GM15510 (cell line): ENCODE results near the gene ZNF488.

ENCODE experiments used
- POLR2A ChIP-seq: IDR thresholded peaks from 3 replicates; pipeline ENCODE4 v1.6.1; 2011; ENCODE audit warnings: borderline replicate concordance; ENCODE audit not compliant: insufficient read length; ENCODE audit errors: extremely low read depth

The ZNF488 gene

DNA sequence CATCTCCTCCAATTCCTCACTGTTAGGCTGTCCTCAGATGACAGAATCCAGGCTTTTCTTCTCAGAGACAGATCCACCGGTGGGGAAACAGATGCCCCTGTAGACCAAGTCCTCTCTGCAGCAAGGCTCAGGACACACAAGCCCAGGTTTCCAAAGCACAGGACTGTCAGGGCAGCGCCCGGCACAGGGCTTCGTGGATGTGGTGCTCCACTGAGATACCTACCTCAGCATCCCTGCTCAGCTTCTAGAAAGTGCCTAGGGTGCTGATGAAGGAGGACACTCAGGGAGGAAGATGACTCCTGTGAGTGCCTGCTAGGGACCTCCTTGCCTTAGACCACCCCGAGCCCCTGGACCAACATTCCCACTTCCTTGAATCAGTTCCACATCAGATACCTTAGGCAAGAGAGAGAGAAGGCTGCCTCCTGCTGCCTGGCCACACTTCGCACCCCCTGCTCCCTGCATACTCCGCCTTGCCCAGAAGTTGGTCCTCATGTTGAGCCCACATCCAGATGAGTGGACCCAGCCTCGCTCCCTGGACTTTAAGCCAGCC lies 44.8 kb downstream of the ZNF488 start:
- TF ChIP-seq POLR2A, result no peak

DNA sequence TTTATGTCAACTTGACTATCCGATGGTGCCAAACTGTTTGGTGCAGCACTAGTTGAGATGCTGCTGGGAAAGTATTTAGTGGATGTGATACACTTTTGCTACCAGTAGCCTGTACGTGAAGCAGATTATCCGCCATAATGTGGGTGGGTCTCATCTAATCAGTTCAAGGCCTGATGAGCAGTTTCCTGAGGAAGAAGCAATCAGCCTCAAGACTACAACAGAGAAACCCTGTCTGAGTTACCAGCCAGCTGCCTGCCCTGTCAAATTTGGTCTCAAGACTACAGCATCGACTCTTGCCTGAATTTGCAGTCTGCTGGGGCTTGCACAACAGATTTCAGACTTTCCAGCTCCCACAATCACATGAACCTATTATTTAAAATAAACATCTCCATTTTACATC lies 46.8 kb downstream of the ZNF488 start:
- TF ChIP-seq POLR2A, result no peak

DNA sequence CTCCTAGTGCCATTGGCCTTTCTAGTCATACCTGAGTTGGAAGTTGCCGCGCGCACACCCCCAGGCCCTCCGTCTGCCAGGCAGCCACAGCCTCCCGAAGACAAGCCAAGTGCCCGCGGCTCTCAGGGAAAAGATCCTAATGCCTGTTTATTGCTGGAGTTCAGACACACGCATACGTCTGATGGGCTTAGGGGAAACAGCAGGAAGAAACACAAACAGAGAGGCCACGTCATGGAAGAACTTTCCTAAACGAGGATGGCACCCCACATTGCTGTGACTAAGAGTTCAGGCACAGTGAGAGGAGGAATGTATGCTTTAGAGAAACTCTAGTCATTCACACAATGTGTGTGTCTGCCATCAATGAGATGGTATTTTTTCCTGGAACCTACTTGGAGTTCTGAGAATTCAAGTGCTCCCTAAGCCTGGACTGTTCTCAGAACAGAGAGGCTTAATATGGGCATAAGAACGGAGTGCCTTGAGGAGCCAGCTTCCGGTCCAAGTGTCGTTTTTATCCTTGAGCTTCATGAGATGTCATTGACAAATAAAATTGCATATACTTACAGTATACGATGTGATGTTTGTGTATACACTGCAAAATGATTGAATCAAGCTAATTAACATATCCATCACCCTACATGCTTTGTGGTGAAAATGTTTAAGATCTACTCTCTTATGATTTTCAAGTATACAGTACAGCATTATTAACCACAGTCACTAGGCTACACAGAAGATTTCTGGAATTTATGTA lies 47.5 kb downstream of the ZNF488 start:
- no peak for TF ChIP-seq POLR2A

DNA sequence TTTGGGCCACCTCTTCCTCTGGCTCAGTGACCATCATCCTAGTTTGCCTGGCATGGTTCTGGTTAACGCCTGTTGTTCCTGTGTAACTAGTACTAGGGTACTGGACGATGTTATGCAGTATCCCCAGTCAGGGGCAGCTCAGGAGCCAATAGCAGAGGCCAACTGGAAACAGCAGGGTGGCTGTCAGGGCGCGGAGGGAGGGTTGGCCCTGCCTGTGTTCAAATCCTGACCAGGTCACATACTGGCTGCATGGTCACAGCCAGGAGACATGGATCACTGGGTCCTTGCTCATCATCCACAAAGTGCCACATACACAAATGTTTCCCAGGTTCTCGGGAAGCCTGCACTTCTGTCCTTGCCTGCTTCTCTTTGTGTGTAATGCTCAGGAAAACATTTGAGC lies 48.2 kb downstream of the ZNF488 start:
- TF ChIP-seq POLR2A, result no peak

DNA sequence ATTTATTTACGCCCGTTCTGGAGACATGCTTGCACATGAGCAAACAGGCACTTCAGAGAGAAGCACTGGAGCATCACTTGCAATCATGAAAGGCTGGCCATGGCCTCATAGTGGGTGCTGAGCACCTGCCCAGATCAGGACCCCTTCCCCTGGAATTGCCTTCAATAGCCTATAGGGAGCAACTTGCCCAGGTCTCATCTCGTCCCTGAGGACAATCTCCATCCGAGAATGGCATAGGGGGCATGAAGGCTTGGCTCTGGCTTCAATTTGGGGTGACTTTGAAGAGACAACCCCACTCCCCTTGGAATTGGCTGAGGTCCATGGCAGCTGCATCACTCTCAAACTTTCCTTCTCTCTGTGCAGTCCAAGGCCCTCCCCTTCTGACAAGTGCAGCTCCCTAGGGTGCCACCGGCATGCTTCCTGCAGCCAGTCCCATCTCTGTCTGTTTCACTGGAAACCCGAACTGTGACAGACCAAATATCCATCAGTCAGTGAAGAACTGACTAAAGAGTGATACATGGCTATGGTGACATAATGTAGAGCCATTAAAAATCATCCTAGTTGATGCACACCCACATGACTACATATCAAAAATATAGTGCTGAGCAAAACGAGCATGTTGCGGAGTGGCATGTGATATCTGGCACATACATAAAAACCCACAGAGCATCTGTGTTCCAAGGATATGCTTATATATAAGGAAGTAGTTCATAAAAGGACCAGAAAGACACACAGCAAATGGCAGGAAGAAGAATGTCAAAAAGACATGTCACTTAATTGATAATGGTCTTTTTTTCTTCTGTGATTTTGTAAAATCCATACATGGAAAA lies 49.4 kb downstream of the ZNF488 start:
- no peak for TF ChIP-seq POLR2A

DNA sequence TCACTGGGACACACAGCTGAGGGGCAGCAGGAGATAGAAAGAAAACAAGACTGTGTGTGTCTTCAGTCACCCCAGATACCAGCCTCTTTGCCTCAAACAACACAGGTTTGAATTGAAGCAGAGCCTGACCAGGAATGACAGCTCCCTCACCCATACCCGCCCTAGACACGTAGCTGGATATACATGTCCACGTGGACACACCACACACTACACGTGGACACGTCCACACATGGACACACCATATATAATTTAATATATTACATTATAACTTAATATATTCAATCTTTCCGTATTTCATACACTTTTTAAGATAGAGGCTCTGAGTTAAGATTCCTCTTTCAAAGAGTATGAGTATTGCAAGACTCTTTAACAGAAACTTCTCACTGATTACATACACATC lies 50.6 kb downstream of the ZNF488 start:
- TF ChIP-seq POLR2A, result no peak

DNA sequence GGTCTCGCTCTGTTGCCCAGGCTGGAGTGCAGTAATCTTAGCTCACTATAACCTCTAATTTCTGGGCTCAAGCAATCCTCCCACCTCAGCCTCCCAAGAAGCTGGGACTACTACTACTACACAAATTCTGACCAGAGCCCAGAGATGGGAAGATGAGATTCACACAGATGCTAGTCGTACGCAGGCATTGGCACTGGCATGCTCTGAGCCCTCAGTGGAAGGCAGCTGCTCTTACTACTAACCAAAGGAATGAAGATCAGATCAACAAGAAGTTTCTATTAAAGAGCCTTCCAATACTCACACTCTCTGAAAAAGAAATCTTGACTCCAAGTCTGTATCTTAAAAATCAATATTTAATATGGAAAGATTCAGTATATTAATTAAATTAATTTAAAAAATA lies 51.1 kb downstream of the ZNF488 start:
- TF ChIP-seq POLR2A, result no peak

DNA sequence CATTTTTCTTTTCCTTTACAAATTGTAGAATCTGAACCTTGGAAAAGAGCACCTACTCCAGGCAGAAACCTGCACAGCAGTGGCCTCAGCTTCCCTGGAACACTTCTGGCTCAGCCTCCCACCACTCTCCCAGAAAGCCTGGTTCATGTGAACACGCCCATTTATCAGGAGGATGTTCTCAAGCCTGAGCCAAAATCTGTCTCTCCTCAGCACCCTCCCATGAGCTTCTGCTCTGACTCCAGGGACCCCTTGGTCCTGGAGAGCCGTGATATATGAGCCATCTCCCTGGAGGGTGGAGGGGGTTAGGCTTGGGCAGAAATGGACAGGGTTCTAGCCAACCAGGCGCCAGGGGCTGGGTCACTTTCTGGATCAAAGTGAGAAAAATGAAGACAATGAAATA lies 51.7 kb downstream of the ZNF488 start:
- TF ChIP-seq POLR2A, result no peak

DNA sequence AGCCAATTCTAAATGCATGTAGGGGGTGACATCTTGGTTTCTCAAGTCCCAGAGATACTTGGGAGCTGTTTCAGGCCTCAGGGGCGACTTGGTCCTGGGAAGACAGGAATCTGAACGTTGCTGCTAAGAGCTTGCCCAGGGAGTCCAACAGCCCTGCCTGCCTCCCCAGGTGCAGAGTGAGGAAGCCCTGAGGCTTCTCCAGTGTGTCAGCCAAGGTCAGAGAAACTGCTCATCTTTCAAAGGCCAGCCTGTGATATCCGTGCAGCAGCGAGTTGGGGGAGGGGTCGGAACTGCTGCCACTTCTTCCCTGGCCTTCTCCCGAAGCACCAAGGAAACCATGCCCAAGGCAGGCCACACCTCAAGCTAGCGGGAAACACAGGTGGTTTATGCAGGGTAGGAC lies 52.1 kb downstream of the ZNF488 start:
- no peak for TF ChIP-seq POLR2A

DNA sequence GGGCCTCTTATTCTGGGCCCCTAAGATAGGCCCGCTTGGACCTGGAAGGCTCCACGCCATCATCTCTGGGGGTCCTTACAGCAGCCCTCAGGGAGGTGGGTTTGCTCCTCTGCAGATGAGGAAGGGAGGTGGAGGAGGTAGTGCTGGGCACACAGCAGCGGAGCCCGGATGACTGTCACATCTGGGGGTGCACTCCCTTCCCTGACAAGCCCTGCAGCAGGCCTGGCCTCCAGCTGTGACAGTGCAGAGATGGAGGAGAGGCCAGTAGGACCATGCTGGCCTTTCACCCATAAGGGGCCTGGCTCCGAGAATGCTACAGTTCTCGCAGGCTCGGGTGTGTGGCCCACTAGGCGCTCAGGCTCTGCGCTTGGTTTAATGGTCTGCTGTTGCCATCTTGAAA lies 52.6 kb downstream of the ZNF488 start:
- TF ChIP-seq POLR2A, result no peak

DNA sequence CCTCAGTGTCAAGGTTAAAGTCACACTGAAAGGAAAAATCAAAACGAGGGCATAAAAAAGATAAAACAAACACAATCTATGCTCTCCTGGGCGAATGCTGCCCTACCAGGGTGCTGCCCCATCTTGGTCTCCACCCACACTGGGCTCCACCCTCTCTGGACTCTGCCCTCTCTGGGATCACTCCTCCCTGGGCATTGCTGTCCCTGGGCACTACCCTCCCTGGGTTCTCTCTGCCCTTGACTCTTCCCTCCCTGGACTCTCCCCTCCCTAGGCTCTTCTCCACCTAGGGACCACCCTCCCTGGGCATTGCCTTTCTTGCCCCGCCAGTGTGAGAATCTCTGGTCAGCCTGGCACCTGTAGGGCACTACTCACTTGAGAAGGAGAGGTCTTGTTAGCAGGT lies 53.3 kb downstream of the ZNF488 start:
- no peak for TF ChIP-seq POLR2A

DNA sequence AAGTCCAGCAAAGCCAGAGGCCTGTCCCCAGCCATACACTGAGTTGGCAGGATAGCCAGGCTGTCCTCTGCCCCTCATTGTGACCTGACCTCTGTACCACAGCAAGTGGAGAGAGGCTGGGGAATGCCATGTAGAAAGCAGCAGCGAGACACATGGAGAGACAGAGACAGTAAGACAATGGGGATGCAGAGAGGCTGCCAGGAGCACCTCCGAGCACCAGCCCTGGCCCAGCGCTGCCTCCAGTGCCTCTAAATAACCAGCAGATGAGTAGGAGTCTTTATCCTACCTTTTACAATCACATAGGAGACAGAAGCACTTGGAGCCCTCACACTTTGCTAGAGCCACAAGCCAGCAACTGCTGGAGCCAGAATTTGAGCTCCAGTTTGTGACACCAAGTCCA lies 53.7 kb downstream of the ZNF488 start:
- TF ChIP-seq POLR2A, result no peak

DNA sequence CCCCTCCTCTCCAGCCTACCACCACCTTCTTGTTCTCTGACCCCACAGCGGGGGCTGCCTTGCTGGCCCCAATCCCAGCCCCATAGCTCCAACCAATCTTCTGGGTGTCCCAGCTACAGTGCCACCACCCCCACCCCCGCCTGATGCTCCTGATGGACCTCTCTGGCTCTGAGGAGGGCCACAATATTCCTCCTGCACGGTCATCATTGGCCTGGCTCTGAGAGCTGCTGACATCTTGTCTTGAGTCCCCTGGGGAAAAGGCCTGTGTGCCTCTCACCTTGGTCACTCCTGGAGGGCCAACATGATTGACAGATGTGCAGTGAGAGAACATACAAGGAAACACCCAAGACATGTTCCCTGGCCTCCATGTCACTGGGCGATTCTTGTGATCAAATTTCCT lies 54.2 kb downstream of the ZNF488 start:
- no peak for TF ChIP-seq POLR2A

DNA sequence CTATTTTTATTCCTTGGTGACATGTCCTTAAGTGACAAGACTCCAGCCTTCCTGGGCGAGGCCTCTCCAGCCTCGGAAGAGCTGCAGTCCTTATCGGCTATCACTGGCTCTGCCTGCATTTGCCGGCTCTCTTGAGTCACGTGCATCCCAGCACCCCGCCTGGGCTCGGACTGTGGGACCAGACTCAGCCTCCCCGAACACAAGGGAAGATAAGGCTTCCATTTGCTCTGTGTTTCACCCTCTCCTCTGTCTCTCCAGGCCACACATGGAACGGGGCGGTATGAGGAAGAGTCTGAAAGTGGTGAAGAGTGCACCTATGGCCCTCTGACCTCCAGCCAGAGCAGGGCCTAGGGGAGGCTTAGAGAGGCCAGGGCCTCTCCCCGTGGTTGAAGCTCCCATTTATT lies 57.2 kb downstream of the ZNF488 start:
- no peak for TF ChIP-seq POLR2A

DNA sequence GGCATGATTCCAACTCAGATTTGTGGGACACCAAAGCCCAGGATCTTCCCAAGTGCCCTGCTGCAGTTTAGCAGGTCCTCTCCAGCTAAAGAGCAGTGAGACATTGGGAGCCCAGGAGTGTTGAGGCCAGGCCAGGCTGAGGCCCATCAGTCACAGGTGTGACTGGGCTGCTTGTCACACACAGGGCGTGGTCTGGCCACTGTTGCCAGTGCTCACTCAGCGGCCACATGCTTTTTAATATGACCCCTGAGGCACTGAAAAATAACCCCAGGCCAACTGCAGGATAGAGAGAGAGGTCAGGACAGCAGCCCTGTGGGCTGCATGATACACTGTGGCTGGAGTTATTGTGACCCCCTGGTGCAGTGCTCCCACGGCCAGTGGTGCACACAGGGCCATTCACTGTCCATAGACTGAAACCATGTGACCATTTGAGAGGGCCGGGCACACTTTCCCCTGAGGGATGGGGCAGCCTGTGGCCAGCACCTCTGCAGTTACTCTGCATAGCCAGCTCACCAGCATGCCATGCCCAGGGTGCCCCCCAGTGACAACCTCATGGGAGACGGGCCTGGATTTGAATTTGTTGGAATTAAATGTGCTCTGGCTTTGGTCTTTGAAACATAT lies 57.7 kb downstream of the ZNF488 start:
- TF ChIP-seq POLR2A, result no peak

DNA sequence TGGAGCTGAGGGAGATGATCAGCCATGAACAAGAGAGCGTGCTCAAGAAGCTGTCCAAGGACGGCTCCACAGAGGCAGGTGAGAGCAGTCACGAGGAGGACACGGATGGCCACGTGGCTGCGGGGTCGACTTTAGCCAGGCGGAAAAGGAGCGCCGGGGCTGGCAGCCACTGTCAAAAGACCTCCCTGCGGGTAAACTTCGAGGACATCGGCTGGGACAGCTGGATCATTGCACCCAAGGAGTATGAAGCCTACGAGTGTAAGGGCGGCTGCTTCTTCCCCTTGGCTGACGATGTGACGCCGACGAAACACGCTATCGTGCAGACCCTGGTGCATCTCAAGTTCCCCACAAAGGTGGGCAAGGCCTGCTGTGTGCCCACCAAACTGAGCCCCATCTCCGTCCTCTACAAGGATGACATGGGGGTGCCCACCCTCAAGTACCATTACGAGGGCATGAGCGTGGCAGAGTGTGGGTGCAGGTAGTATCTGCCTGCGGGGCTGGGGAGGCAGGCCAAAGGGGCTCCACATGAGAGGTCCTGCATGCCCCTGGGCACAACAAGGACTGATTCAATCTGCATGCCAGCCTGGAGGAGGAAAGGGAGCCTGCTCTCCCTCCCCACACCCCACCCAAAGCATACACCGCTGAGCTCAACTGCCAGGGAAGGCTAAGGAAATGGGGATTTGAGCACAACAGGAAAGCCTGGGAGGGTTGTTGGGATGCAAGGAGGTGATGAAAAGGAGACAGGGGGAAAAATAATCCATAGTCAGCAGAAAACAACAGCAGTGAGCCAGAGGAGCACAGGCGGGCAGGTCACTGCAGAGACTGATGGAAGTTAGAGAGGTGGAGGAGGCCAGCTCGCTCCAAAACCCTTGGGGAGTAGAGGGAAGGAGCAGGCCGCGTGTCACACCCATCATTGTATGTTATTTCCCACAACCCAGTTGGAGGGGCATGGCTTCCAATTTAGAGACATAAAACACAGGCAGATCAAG lies 58.5 kb downstream of the ZNF488 start:
- TF ChIP-seq POLR2A, result no peak
